GM12865 (cell line): ENCODE results near the gene ZNF614.
"Not testable (repeated sequence)": the region's sequence is repeated elsewhere in the genome, so short reads cannot be mapped to it uniquely, and the experiment has no call there.

Source experiments
- DNase-seq: peaks from one replicate; pipeline ENCODE4 v3.0.0; 2010; ENCODE audit warnings: low read depth
- H3K4me3 ChIP-seq: 2 replicates; pipeline ENCODE4 v1.5.1; 2011; ENCODE audit warnings: mild to moderate bottlenecking, low read depth, low read length, control low read depth
- CTCF ChIP-seq: IDR thresholded peaks from 2 replicates; pipeline ENCODE4 v1.5.1; 2011; ENCODE audit warnings: low read length, control low read depth, low read depth, inconsistent platforms; ENCODE audit not compliant: insufficient read depth; ENCODE audit errors: missing control alignments

Gene ZNF614

GRCh38 chr19:51986309-51987291, 41.6 kb downstream of the ZNF614 start, which contains the start of gene ZNF350:
Gene ZNF350, minus strand, starts transcription at chr19:51986840. Its CDS starts 12,480 bp downstream, at chr19:51974360.
- peak; percentile 95 for DNase-seq
- no peak for TF ChIP-seq CTCF
- peak within 1 kb of the TSS; percentile 74 for H3K4me3 ChIP-seq

- H3K4me3 ChIP-seq: no peak overlapping the region
- DNase-seq: no peak
- TF ChIP-seq CTCF: no peak
These were observed 44.8 kb downstream of the ZNF614 start for GRCh38 chr19:51983361-51983760.

- H3K4me3 ChIP-seq, DNase-seq: not testable (repeated sequence)
These were observed 47.3 kb downstream of the ZNF614 start for GRCh38 chr19:51980926-51981325.

- DNase-seq: no peak
- TF ChIP-seq CTCF: no peak
- H3K4me3 ChIP-seq: no peak overlapping the region
These were observed 48.0 kb downstream of the ZNF614 start for GRCh38 chr19:51980116-51980736.

- no peak for DNase-seq
- no peak overlapping the region for H3K4me3 ChIP-seq
- no peak for TF ChIP-seq CTCF
These were observed 49.3 kb downstream of the ZNF614 start for GRCh38 chr19:51978882-51979281.

GRCh38 chr19:51977346-51977745, 50.8 kb downstream of the ZNF614 start:
- no peak for TF ChIP-seq CTCF
- H3K4me3 ChIP-seq: no peak overlapping the region
- DNase-seq: no peak

GRCh38 chr19:51976852-51977251, 51.3 kb downstream of the ZNF614 start:
- H3K4me3 ChIP-seq: no peak overlapping the region
- no peak for DNase-seq
- no peak for TF ChIP-seq CTCF

GRCh38 chr19:51975787-51976186, 52.4 kb downstream of the ZNF614 start:
- not testable (repeated sequence) for DNase-seq, H3K4me3 ChIP-seq
